H9 (cell line): Measurements from ENCODE around the gene SNRNP35. TPM values are rescaled to one million over a fixed set of nuclear protein-coding genes. Genes with fewer than 3 reads are reported as not detected.

Source experiments
- DNase-seq: peaks from one replicate; pipeline ENCODE4 v3.0.0-alpha.2; 2017
- H2AFZ ChIP-seq: one replicate; pipeline ENCODE4 v1.6.1; 2013; ENCODE audit warnings: mild to moderate bottlenecking, low read length, control low read depth, moderate library complexity
- H2AK5ac ChIP-seq: 2 replicates; pipeline ENCODE4 v1.6.1; 2013; ENCODE audit warnings: low read length, control low read depth, mixed read lengths; ENCODE audit not compliant: insufficient read length
- H2BK120ac ChIP-seq: one replicate; pipeline ENCODE4 v1.6.1; 2013; ENCODE audit warnings: low read depth, mild to moderate bottlenecking, low read length, control low read depth, inconsistent platforms; ENCODE audit not compliant: poor library complexity, severe bottlenecking
- H2BK12ac ChIP-seq: 2 replicates; pipeline ENCODE4 v1.6.1; 2013; ENCODE audit warnings: low read length, control low read depth, mixed read lengths, low read depth; ENCODE audit not compliant: insufficient read length
- H2BK15ac ChIP-seq: 2 replicates; pipeline ENCODE4 v1.6.1; 2013; ENCODE audit warnings: low read depth, low read length, control low read depth
- H2BK20ac ChIP-seq: one replicate; pipeline ENCODE4 v1.6.1; 2013; ENCODE audit warnings: low read depth, mild to moderate bottlenecking, low read length, control low read depth, inconsistent platforms; ENCODE audit not compliant: poor library complexity, severe bottlenecking
- H2BK5ac ChIP-seq: 2 replicates; pipeline ENCODE4 v1.6.1; 2013; ENCODE audit warnings: low read length, control low read depth, mixed read lengths; ENCODE audit not compliant: insufficient read length
- H3K14ac ChIP-seq: 2 replicates; pipeline ENCODE4 v1.6.1; 2013; ENCODE audit warnings: low read length, control low read depth; ENCODE audit not compliant: insufficient read depth
- H3K18ac ChIP-seq: 2 replicates; pipeline ENCODE4 v1.6.1; 2013; ENCODE audit warnings: low read depth, mild to moderate bottlenecking, mixed read lengths, low read length, control low read depth; ENCODE audit not compliant: insufficient read length
- H3K23ac ChIP-seq: 2 replicates; pipeline ENCODE4 v1.6.1; 2013; ENCODE audit warnings: low read length, control low read depth, mixed read lengths, low read depth; ENCODE audit not compliant: insufficient read length
- H3K23me2 ChIP-seq: 2 replicates; pipeline ENCODE4 v1.6.1; 2013; ENCODE audit warnings: low read depth, mild to moderate bottlenecking, mixed read lengths, low read length, control low read depth; ENCODE audit not compliant: insufficient read length, poor library complexity, severe bottlenecking
- H3K27ac ChIP-seq: 2 replicates; pipeline ENCODE4 v1.5.1; 2013; ENCODE audit warnings: low read length, control low read depth, mixed read lengths, low read depth; ENCODE audit not compliant: insufficient read length
- H3K27me3 ChIP-seq: 2 replicates; pipeline ENCODE4 v1.6.1; 2013; ENCODE audit warnings: low read length, control low read depth, inconsistent platforms; ENCODE audit not compliant: insufficient read depth
- H3K4ac ChIP-seq: 2 replicates; pipeline ENCODE4 v1.6.1; 2013; ENCODE audit warnings: low read depth, mild to moderate bottlenecking, control low read depth, inconsistent platforms, low read length, moderate library complexity
- H3K4me1 ChIP-seq: 2 replicates; pipeline ENCODE4 v1.6.1; 2013; ENCODE audit warnings: low read length, control low read depth, inconsistent platforms; ENCODE audit not compliant: insufficient read depth
- H3K4me2 ChIP-seq: 2 replicates; pipeline ENCODE4 v1.6.1; 2013; ENCODE audit warnings: low read length, control low read depth, mixed read lengths; ENCODE audit not compliant: insufficient read length, insufficient read depth
- H3K56ac ChIP-seq: 2 replicates; pipeline ENCODE4 v1.6.1; 2013; ENCODE audit warnings: low read depth, mild to moderate bottlenecking, mixed read lengths, low read length, control low read depth; ENCODE audit not compliant: insufficient read length
- H3K79me1 ChIP-seq: 2 replicates; pipeline ENCODE4 v1.6.1; 2013; ENCODE audit warnings: low read depth, mild to moderate bottlenecking, moderate library complexity, low read length, control low read depth, inconsistent platforms; ENCODE audit not compliant: insufficient read depth, poor library complexity, severe bottlenecking
- H3K79me2 ChIP-seq: 2 replicates; pipeline ENCODE4 v1.6.1; 2013; ENCODE audit warnings: low read length, control low read depth, inconsistent platforms; ENCODE audit not compliant: insufficient read depth
- H3K9ac ChIP-seq: 2 replicates; pipeline ENCODE4 v1.6.1; 2013; ENCODE audit warnings: low read length, control low read depth, mixed read lengths; ENCODE audit not compliant: insufficient read length; ENCODE audit errors: extremely low read depth
- H3K9me3 ChIP-seq: one replicate; pipeline ENCODE4 v1.6.1; 2013; ENCODE audit warnings: low read depth, low read length, inconsistent platforms; ENCODE audit not compliant: control insufficient read depth
- H3T11ph ChIP-seq: one replicate; pipeline ENCODE4 v1.6.1; 2013; ENCODE audit warnings: mild to moderate bottlenecking, low read length, control low read depth, inconsistent platforms
- H4K20me1 ChIP-seq: one replicate; pipeline ENCODE4 v1.6.1; 2013; ENCODE audit not compliant: control insufficient read depth, insufficient read length, insufficient read depth
- H4K5ac ChIP-seq: 2 replicates; pipeline ENCODE4 v1.6.1; 2013; ENCODE audit warnings: low read depth, mild to moderate bottlenecking, mixed read lengths, low read length, control low read depth; ENCODE audit not compliant: insufficient read length
- H4K8ac ChIP-seq: replicated peaks from 2 replicates; pipeline ENCODE4 v1.6.1; 2013; ENCODE audit warnings: low read length, control low read depth, mixed read lengths, low read depth; ENCODE audit not compliant: insufficient read length
- H4K91ac ChIP-seq: 2 replicates; pipeline ENCODE4 v1.6.1; 2013; ENCODE audit warnings: low read depth, mild to moderate bottlenecking, moderate library complexity, mixed read lengths, low read length, control low read depth; ENCODE audit not compliant: insufficient read length
- H3K27ac Mint-ChIP-seq, 3 experiments: 2 replicates in 2 of 3; 3 replicates in 1 of 3; pipeline ENCODE4 v1.8.0; 2020 to 2021; ENCODE audit warnings: mixed read lengths in 3 of 3, mild to moderate bottlenecking in 1 of 3, moderate library complexity in 1 of 3
- H3K27me3 Mint-ChIP-seq: 2 replicates; pipeline ENCODE4 v1.8.0; 2021; ENCODE audit warnings: low read depth, mild to moderate bottlenecking, moderate library complexity, mixed read lengths
- H3K36me3 Mint-ChIP-seq, 3 experiments: 2 replicates in 2 of 3; 3 replicates in 1 of 3; pipeline ENCODE4 v1.8.0; 2020 to 2021; ENCODE audit warnings: low read depth in 3 of 3, mixed read lengths in 3 of 3; ENCODE audit not compliant: insufficient read depth in 1 of 3
- H3K4me1 Mint-ChIP-seq, 2 experiments: 2 replicates each; pipeline ENCODE4 v1.8.0; 2020; ENCODE audit warnings: mixed read lengths in 2 of 2
- H3K4me3 Mint-ChIP-seq, 2 experiments: 2 replicates in 1 of 2; 3 replicates in 1 of 2; pipeline ENCODE4 v1.8.0; 2020 to 2021; ENCODE audit warnings: mild to moderate bottlenecking in 2 of 2, mixed read lengths in 2 of 2, moderate library complexity in 1 of 2
- H3K9me3 Mint-ChIP-seq, 2 experiments: 2 replicates in 1 of 2; 3 replicates in 1 of 2; pipeline ENCODE4 v1.8.0; 2020; ENCODE audit warnings: mild to moderate bottlenecking in 2 of 2, mixed read lengths in 2 of 2, moderate library complexity in 1 of 2
- CTCF ChIP-seq: fragments of 200-600 bp; sonication (generic); conservative IDR thresholded peaks from 3 replicates; pipeline ENCODE4 v1.8.0; 2021; ENCODE audit warnings: antibody characterized with exemption, mild to moderate bottlenecking
- WGBS: extraction: QIAGEN DNeasy Blood & Tissue Kit; methylation state at CpG from one replicate; pipeline ENCODE4 v1.1.7; 2013; ENCODE audit warnings: missing lambda C conversion rate, low lambda C conversion rate, mixed read lengths; ENCODE audit not compliant: insufficient read length; ENCODE audit errors: extremely low coverage; 5-methylcytosine and 5-hydroxymethylcytosine counted together
- total RNA-seq: library from RNA; stranded (reverse); gene quantifications from 2 replicates; pipeline ENCODE4 v1.2.1, GENCODE V29; 2021

The SNRNP35 gene
- total RNA-seq, 1 experiment from 2014 or later: 16.3 TPM

GRCh38 chr12:123478762-123479161 lies 20.8 kb downstream of the SNRNP35 start:
- H2BK12ac ChIP-seq: no peak overlapping the region
- H4K5ac ChIP-seq: no peak overlapping the region
- H3K27me3 ChIP-seq: no peaks in the 10 kb centered on the region
- no peak overlapping the region for H2BK15ac ChIP-seq
- H3K9me3 ChIP-seq: no peaks in the 10 kb centered on the region
- H3K79me1 ChIP-seq: no peaks in the 10 kb centered on the region
- H2BK120ac ChIP-seq: no peak overlapping the region
- H3K23me2 ChIP-seq: no peaks in the 10 kb centered on the region
- no peak overlapping the region for H2BK5ac ChIP-seq
- no peaks in the 10 kb centered on the region for H3K4me1 ChIP-seq
- no peak overlapping the region for H3K27ac ChIP-seq
- H4K8ac ChIP-seq: no peak overlapping the region
- Mint-ChIP-seq H3K27me3 (no peaks in the 10 kb centered on the region), H3K9me3 (no peaks in the 10 kb centered on the region), H3K27ac (no peak overlapping the region), H3K4me1 (no peaks in the 10 kb centered on the region), H3K4me3 (no peak overlapping the region; a peak in 1 of 5 replicates), H3K36me3 (peaks cover 2 to 18% (median 8%) of the 10 kb centered on the region in 3 experiments; a peak in 5 of 7 replicates)
- no peak overlapping the region for H2AFZ ChIP-seq
- TF ChIP-seq CTCF: no peak
- WGBS: no CpG with 5 or more reads among the region's 10 CpGs
- no peak overlapping the region for H2BK20ac ChIP-seq
- no peak overlapping the region for H3K18ac ChIP-seq
- DNase-seq: no peak
- H3K4me2 ChIP-seq: no peak overlapping the region
- no peak overlapping the region for H3T11ph ChIP-seq
- H3K14ac ChIP-seq: no peak overlapping the region
- no peaks in the 10 kb centered on the region for H3K79me2 ChIP-seq
- no peak overlapping the region for H3K4ac ChIP-seq
- H3K23ac ChIP-seq: no peak overlapping the region
- no peak overlapping the region for H4K91ac ChIP-seq
- no peak overlapping the region for H2AK5ac ChIP-seq
- H3K9ac ChIP-seq: no peak overlapping the region
- H3K56ac ChIP-seq: no peak overlapping the region
- no peaks in the 10 kb centered on the region for H4K20me1 ChIP-seq
